ENCODE measurements around the gene ZNF846.
A peak's percentile ranks its signal among the peaks of the same experiment; 100 is the strongest.
"Not testable (repeated sequence)": the region's sequence is repeated elsewhere in the genome, so short reads cannot be mapped to it uniquely, and the experiment has no call there.

Gene ZNF846

DNA sequence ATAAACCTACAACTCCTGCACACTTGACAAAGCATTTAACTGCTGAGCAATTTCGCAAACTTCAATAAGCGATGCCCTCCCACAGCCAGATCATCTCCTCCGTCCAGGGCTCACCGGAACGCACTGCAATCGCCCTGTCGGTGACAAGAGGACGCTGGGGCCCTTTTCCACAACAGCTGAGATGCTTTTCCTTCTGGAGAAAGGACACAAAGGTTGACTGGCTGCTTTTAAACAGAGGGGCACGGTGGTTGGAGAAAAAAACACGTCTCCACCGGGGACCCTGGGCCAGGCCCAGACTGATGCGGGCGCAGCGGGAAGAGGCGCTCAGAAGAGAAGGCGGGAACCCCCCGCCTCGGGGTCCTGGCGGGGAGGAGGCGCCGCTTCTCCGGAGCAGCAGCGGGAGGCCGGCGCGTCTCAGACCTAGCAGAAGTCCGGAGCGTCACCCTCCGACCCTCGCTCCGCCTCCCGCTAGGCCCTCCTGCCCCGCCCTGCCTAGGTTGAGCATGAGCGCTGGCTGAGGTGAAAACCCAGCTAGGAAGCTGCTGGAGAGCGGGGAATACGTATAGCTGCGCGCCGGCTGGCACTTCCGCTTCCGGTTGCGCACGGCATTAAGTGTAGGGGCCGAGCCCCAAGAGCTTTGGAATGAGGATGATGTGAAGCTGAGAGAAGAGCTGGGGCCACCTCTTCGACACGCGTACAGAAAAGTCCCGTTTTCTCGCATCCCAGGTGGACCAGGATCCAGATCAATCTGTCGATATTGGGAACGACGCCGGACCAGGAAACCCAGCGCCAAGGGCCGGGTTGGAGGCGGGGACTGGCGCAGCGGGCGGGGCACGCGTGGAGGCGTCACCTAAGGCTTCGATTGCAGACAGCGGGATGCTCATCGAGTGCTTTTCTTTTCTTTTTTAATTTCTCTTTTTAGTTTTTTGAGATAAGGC is at the start of gene ZNF846:
Gene ZNF846 (minus strand): TSS at position 564 of the 938 bp plus-strand sequence. CDS start 3,788 bp downstream, outside the sequence.
- DNase-seq = peak; percentile 25

DNA sequence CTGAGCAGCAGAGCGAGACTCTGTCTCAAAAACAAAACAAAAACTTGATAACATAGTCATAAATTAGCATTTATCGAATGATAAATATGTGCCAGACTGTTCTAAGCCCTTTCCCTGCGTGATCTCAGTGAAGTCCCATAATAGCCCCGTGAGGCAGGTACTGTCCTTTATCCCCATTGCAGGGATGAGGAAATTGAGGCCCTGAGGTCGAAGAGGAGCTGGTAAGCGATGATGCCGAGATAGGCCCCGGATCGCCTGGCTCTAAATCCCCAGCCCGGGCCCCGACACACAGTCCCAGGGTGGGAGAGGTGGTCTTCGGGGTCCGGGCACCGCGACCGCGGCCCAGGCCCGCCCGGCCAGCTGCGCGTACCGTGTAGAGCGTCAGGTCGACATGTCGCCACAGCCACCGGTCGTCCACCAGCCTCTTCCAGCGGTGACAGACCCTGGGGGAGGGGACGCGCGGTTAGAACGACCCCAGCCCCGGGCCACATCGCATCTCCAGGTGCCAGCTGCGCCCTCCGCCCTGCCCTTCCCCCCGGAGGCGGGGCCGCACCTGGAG is 49.7 kb upstream of the ZNF846 start:
- no peak for DNase-seq

DNA sequence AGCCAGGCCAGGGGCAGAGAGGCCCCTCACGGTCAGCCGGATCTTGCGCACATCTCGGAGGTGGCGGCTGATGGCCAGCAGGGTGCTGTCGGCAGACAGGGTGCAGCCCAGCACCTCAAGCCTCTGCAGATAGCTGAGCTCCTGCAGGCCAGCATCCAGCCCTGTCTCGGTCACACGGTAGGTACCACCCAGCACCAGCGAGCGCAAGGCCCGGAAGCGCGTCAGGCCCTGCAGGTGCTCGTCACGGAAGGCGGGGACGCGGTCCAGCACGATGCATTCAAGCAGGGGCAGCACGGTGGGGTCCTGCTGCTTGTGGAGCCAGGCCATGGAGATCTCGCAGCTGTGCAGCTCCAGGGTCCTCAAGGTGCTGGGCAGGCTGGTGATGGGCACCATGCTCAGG is 42.6 kb upstream of the ZNF846 start:
- no peak for DNase-seq

DNA sequence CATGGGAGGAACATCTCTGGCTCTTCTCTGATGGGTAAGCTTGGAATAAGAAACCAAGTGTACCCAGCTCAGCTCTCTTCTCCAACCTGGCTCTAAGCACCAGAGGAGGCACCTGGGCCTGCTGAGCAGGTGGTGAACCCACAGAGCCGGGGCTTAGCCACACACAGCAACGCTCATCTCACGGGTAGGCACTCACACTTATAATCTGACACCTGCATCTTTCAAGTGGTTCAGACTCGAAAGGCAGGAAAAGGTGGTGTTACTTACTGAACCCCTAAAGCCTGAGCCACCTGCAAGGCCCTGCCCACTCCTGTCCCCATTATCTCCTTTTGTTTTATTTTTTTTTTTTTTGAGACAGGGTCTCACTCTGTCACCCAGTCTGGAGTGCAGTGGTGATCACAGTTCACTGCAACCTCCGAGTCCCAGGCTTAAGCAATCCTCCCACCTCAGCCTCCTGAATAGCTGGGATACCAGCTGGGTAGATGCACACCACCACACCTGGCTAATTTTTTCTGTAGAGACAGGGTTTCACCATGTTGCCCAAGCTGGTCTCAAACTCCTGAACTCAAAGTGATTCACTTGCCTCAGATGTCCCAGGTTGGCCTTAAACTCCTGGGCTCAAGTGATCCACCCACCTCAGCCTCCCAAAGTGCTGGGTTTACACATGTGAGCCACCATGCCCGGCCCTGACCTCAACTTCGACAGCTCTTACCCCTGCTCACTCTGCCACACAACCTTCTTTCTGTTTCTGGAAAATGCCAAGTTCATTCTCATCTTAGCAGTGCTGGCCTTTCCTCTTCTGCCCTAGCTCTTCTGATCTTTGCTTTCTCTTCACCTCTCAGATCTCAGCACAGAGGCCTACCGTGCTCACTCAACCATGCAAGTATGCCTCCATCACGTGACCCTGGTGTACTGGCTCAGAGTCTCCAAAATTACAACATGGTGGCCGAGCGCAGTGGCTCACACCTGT is 40.6 kb upstream of the ZNF846 start:
- DNase-seq = no peak

DNA sequence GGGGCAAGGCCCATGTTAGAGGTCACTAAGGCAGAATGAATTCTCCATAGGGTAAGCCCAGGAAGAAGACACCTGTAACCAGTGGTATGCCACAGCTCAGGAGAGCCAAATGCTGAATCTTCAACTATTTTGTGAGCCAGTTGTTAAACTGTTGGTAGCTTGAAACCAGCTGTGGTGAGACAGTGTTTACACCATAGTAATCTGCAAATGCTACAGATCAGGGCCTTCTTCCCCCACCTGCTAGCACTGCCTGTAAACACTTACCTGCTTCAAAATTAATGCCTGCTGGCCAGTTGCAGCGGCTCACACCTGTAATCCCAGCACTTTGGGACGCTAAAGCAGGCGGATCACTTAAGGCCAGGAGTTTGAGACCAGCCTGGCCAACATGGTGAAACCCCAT is 38.3 kb upstream of the ZNF846 start:
- no peak for DNase-seq

DNA sequence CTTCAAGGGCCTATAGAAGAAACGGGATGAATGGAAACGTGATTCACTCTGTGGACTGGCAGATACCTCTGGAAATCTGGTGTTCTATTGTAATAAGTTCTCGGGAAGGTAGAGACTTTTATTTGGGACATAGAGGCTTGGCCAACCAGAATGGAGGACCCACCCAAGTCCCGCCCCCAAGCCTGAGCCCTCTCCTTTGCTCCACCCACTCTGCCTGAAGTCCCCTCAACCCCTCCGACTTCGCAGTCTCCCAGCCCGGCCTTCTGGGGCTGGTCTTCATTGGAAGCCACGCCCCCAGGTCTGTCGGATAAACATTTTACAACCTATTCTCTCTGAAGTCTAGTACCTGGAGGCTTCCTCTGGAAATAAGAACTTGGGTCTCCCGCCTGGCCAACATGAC is 33.4 kb upstream of the ZNF846 start:
- no peak for DNase-seq

DNA sequence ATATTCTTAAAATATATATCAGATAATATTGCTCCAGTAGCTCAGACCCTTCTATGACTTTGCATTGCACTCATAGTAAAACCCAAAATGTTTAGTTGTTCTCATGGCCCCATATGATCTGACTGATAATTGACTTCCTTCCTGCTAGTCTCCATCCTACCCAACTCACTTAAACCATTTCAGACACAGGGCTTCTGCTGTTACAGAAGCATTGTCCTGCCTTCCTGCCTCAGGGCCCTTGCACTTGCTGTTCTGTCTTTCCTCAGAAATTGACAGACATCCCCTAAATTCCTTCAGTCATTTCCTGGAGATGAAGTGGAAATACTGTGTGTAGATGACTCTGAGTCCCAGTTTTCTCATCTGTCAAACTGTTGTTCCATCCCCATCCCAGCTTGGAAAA is 30.6 kb upstream of the ZNF846 start:
- no peak for DNase-seq

DNA sequence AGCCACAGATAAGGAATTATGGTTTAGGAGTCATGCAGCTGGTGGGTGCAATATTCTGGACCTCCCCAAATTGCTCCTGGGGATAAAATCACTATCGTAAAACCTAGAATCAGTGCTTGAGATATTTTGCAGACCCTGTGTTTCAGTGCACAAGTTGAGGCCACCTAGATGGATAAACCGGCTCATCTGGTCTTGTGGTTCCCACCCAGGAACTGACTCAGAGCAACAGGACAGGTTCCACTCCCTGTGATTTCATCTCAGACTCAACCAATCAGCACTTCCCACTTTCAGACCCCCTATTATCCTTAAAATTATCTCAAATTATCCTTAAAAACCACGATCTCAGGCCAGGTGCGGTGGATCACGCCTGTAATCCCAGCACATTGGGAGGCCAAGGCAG is 29.3 kb upstream of the ZNF846 start:
- no peak for DNase-seq

DNA sequence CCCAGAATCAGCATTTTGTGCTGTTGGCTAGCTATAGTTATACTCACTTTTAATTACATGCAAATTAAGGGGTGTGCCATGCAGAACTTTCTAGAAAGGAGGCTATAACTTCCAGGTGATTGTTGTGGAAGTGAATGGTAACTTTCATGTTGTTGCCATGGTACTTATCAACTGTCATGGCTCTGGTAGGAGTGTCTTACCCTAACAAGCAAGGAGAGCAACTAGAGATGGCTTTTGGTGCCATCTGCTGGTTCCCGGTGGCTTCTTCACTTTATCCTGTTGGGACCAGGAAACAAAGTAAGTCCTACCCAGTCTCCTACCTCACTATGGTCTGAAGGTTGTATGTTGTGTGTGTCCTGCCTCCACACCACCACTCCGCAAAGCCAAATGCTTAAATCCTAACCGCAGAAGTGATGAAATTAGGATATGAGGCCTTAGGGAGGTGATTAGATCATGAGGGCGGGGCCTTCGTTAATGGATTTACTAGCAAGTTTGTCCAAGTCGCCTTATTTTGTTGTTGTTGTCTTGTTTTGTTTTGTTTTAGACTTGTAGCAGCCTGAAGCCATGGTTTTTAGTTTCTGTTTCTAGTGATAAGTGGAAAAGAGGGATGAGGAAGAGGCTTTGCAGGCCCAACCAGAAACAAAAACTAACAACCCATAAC is 27.7 kb upstream of the ZNF846 start:
- peak; percentile 23 for DNase-seq

DNA sequence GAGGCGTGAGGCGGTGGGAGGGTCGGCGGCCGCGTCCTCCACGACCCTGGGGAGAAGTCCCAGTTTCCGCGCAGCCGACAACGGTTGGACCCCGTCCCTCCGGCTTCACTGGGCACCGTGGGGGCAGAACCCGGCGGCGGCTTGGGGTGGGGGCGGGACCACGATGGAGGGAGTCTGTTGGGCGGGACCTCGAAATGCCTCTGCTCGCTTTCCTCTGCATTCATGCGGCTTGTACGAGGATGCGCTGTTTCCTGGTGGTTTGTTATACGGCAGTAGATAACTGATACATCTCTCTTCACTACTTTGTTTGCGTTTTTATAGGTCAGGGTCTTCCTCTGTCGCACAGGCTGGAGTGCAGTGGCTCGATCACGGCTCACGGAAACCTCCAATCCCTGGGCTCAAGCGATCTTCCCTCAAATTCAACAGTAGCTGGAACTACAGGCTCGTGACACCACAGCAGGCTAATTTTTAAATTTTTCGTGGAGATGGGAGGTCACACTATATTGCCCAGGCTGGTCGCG is 24.6 kb upstream of the ZNF846 start:
- no peak for DNase-seq

DNA sequence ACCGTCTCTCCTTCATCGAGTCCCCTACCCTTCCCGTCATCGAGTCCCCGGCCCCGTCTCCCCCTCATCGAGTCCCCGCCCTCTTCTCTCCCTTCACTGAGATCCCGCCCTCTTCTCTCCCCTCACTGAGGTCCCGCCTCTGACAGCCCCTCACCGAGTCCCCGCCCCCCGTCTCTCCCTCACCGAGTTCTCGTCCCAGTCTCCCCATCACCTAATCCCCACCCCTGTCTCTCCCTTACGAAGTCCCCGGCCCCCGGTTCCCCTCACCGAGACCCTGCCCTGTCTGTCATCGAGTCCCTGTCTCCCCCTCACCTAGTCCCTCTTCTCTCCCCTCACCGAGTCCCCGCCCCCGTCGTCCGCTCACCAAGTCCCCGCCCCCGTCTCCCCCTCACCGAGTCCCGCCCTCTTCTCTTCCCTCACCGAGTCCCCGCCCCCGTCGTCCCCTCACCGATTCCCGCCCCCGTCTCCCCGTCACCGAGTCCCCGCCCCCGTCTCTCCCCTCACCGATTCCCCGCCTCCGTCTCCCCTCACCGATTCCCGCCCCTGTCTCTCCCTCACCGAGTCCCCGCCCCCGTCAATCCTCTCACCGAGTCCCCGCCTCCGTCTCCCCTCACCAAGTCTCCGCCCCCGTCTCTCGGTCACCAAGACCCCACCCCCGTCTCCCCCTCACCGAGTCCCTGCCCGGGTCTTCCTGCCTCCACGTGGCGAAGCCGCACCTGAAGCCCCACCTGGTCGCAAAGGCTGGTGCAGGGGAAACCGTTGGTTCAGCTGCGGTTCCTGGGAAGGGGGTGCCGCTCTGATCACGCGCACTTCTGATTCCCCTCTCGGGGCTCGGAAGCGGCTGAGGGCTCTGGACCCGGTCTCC is 23.9 kb upstream of the ZNF846 start:
- no peak for DNase-seq

DNA sequence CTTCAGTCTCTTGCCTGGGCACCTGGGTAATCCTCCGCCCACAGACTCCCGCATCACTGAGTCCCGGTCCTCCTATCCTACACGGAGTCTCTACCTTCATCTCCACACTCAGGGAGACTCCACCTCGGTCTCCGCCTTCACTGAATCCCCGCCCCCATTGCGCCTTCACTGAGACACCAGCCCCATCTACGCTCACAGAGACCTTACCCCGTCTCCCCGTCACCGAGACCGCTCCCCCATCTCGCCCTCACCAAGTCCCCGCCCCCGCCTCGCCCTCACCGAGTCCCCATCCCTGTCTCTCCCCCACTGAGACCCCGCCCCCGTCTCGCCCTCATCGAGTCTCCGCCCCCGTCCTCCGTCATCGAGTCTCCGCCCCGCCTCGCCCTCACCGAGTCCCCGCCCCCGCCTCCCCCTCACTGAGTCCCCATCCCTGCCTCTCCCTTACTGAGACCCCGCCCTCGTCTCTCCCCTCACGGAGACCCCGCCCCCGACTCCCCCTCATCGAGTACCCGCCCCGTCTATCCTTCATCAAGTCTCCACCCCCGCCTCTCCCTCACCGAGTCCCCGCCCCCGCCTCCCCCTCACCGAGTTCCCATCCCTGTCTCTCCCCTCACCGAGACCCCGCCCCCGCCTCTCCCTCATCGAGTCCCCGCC is 23.1 kb upstream of the ZNF846 start:
- DNase-seq = no peak

DNA sequence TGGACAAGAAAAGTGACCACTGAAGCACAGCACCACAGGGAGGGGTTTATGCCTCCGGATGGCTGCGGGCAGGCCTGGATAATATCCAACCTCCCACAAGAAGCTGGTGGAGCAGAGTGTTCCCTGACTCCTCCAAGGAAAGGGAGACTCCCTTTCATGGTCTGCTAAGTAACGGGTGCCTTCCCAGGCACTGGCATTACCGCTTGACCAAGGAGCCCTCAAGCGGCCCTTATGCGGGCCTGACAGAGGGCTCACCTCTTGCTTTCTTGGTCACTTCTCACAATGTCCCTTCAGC is 22.5 kb upstream of the ZNF846 start:
- not testable (repeated sequence) for DNase-seq

DNA sequence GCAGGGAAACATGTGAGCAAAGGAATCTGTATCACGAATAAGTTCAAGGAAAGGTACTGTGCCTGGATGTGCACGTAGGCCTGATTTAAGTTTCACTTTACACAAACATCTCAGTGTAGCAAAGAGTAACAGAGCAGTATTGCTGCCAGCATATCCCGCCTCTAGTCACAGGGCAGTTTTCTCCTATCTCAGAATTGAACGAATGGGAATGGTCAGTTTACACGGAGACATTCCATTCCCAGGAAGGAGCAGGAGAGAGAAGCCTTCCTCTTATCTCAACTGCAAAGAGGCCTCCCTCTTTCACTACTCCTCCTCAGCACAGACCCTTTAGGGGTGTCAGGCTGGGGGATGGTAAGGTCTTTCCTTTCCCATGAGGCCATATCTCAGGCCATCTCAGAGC is 21.0 kb upstream of the ZNF846 start:
- DNase-seq = not testable (repeated sequence)

DNA sequence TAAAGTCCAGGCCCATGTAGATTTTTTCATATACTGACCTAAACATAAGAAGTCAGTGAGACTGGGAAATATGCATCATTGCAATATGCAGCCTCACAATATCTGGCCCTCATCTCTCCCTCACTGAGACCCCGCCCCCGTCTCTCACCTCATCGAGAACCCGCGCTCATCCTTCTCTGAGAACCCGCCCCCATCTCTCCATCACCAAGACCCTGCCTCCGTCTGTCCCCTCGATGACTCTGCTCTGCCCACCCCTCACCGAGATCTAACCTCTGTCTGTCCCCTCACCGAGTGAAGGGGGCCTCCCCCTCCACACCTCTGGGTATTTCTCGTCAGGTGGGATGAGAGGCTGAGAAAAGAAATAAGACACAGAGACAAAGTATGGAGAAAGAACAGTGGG is 20.5 kb upstream of the ZNF846 start:
- no peak for DNase-seq

DNA sequence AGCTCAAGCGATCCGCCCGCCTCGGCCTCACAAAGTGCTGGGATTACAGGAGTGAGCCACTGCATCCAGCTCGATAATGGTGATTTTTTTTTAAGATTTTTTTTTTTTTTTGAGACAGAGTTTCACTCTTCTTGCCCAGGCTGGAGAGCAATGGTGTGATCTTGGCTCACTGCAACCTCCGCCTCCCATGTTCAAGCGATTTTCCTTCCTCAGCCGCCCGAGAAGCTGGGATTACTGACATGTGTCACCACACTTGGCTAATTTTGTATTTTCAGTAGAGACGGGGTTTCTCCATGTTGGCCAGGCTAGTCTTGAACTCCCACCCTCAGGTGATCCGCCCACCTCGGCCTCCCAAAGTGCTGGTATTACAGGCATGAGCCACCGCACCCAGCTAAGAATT is 20.1 kb upstream of the ZNF846 start:
- not testable (repeated sequence) for DNase-seq

DNA sequence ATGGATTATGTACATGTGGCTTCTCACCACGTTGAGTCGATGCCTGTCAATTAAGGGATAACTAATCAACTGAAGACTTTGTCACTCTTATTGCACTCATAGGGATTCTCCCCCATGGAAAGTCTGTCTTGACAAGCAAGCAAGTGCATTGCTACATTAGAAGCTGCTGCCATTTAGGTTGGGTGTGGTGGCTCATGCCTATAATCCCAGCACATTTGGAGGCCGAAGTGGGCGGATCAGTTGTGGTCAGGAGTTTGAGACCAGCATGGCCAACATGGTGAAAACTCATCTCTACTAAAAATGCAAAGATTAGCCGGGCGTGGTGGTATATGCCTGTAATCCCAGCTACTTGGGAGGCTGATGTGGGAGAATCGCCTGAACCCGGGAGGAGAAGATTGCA is 18.3 kb upstream of the ZNF846 start:
- no peak for DNase-seq

DNA sequence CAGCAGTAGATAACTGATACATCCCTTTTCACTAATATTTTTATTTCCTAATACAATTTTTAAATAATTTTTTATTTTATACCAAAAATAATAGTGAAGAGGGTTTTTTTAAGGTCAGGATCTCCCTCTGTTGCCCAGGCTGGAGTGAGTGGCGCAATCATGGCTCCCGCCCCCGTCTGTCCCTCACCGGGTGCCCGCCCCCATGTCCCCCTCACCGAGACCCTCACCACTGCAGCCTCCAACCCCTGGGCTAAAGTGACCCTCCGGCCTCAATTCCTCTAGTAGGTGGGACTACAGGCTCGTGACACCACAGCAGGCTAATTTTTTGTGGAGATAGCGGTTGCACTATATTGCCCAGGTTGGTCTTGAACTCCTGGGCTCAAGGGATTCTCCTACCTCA is 17.8 kb upstream of the ZNF846 start:
- no peak for DNase-seq

DNA sequence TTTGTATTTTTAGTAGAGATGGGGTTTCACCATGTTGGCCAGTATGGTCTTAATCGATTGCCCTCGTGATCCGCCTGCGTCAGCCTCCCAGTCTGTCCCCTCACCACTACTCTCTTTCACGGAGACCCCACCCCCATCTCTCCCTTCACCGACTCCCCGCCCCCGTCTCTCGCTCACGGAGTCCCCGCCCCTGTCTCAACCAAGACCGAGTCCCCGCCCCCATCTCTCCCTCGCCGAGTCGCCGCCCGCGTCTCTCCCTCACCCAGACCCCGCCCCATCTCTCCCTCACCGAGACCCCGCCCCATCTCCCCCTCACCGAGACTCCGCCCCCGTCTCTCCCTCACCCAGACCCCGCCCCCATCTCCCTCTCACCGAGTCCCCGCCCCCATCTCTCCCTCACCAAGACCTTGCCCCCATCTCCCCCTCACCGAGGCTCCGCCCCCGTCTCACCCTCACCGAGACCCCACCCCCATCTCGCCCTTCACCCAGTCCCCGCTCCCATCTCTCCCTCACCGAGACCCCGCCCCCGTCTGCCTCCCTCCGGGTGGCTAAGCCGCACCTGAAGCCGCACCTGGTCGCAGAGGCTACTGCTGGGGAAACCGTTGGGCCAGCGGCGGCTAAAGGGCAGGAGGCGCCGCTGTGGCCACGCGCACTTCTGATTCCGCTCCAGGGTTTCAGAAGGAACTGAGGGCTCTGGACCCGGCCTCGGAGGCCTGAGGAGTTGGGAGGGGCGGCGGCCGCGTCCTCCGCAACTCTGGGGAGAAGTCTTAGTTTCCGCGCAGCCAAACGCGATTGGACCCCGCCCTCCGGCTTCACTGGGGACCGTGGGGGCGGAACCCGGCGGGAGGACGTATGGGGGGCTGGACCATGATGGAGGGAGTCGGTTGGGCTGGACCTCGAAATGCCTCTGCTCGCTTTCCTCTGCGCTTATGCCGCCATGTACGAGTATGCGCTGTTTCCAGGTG is 17.1 kb upstream of the ZNF846 start:
- DNase-seq = peak; percentile 46

DNA sequence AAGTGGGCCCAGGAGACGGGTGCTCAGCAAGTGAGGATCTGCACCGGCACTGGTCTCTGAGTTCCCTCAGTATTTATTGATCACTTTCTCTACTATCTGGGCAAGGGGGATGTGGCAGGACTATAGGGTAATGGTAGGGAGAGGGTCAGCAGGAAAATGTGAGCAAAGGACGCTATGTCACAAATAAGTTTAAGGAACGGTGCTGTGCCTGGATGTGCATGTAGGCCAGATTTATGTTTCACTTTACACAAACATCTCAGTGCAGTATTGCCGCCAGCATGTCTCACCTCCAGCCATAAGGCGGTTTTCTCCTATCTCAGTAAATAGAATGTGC is 15.6 kb upstream of the ZNF846 start:
- DNase-seq = not testable (repeated sequence)

Measured in NCI-H187 treated with DMSO at 0.1 percent for 48 hours (cell line).